Transverse colon (tissue), 4 donors: ENCODE data around the gene SERAC1.

Experiments used
- CTCF ChIP-seq, 5 experiments: fragments of 200-600 bp in 3 of 5; fragments of 450-650 bp in 2 of 5; sonication (generic) in 3 of 5; IDR thresholded peaks; 1 replicate in 2 of 5; 2 replicates in 3 of 5; pipeline ENCODE4 v1.5.1; 2016 to 2017; ENCODE audit warnings: antibody characterized with exemption in 5 of 5, inconsistent platforms in 3 of 5, mild to moderate bottlenecking in 2 of 5, moderate library complexity in 1 of 5
- POLR2AphosphoS5 ChIP-seq, 3 donors: sonication (generic); formaldehyde crosslinking; IDR thresholded peaks; one replicate each; pipeline ENCODE4 v1.6.1; 2016; ENCODE audit warnings: antibody characterized with exemption in 3 of 3

DNA sequence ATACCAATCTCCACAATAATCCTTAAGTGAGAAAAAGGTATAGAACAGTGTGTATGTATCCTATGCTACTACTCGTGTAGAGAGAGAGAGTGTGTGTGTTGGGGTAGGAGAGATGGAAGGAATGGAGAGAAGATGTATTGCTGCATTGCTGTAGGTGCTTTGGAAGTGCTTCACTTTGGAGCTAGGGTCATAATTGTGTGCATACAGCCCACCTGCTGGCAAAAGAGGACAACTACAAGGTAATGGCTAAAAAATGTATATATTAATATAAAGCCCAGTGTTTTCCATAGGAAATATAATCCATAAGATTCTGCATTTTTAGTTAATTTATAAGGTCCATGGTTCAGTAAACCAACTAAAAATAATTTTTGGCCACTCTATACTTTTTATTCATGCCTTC is 36.1 kb downstream of the SERAC1 start:
- peak in 1 of 5 experiments; percentile 22 for TF ChIP-seq CTCF (IDR thresholded peaks at IDR 0.05)
- no peak for TF ChIP-seq POLR2AphosphoS5 (IDR thresholded peaks at IDR 0.05)
